Activated CD4-positive, alpha-beta T cell treated with anti-CD3 and anti-CD28 coated beads for 1 hour (primary cell): Measurements from ENCODE around the gene NOVA1.
"Not testable (repeated sequence)": the region's sequence is repeated elsewhere in the genome, so short reads cannot be mapped to it uniquely, and the experiment has no call there.

Experiments
- DNase-seq: peaks from one replicate; pipeline ENCODE4 v3.0.0-alpha.2; 2020

NOVA1 gene

GRCh38 chr14:26597589-26598080, at the start of gene NOVA1:
Gene NOVA1 (minus strand): TSS chr14:26598033. CDS start chr14:26597436, 597 bp downstream.
- no peak for DNase-seq

- not testable (repeated sequence) for DNase-seq
Observed at GRCh38 chr14:26645057-26645456, 47.2 kb upstream of the NOVA1 start.

DNA sequence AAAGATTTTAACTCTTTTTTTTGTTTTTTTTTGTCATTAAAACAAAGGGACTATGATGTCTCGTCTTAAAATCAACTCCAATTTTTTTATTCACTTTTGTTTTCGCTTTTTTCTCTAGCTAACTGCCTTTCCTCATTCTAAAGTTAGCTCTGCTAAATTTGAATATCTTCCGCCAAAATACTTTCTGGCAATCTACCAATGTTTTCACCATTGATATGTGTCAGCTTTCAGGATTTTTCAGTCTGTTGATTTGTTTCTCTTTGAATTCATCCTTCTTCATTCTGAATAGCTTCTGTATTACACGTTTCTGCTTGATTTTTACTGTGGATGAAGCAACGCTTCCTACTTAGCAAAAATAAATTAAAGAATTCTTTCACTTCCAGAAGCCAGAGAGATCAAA, 38.7 kb upstream of the NOVA1 start:
- no peak for DNase-seq

DNA sequence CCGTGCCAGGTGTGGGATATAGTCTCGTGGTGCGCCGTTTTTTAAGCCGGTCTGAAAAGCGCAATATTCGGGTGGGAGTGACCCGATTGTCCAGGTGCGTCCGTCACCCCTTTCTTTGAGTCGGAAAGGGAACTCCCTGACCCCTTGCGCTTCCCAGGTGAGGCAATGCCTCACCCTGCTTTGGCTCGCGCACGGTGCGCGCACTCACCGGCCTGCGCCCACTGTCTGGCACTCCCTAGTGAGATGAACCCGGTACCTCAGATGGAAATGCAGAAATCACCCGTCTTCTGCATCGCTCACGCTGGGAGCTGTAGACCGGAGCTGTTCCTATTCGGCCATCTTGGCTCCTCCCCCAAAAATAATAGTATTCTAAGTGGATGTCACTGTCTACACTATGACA, 37.1 kb upstream of the NOVA1 start:
- DNase-seq: not testable (repeated sequence)

DNA sequence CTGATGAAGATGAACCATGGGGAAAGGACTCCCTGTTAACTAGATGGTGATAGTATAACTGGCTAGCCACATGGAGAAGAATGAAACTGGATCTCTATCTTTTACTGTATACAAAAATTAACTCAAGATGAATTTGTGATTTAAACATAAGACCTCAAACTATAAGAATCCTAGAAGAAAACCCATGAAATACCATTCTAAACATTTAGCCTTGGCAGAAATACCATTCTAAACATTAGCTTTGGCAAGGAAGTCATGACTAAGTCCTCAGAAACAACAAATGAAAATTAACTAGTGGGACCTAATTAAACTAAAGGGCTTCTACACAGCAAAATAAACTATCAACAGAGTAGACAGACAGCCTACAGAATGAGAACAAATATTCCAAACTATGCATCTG, 28.4 kb upstream of the NOVA1 start:
- DNase-seq: no peak

DNA sequence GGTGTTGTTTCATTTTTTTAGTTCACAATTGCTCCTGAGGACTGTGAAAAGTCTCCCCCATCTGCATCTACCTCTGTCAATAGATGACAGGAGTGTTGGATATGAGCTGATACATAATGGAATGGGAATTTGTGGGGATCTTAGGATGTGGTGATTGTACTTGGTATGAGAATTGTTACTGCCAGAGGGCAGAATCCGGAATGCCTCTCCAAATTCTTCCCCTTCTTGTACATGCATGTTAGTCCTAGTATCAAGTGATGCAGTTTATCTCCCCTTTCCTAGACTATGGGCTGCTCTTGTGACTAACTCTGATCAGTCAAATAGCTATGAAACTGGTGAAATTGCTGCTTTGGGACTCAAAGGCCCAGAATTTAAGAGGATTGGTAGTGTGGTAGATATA, 24.8 kb upstream of the NOVA1 start:
- no peak for DNase-seq

- no peak for DNase-seq
Observed at GRCh38 chr14:26621807-26622560, 24.2 kb upstream of the NOVA1 start.

GRCh38 chr14:26621364-26621763, 23.5 kb upstream of the NOVA1 start:
- no peak for DNase-seq

DNA sequence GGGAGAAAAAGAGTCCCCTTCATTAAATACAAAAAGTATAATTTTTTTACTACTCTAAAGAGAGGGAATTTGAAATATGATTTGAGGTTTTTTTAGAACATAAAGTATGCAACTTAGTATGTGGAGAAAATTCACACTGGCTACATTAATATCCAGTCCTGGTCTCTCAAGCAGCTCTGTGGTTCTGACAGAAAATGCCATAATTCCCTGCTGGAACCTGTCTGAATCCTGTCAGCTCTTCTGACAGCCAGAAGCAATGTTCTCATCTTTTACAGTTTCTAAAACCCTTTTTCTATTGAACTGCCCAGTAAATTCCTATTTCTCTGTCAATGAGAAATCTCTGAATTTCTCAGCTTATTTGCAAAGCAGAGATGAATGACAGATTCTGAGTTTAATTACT, 13.4 kb upstream of the NOVA1 start:
- no peak for DNase-seq

- no peak for DNase-seq
Observed at GRCh38 chr14:26606729-26607312, 9.0 kb upstream of the NOVA1 start.

DNA sequence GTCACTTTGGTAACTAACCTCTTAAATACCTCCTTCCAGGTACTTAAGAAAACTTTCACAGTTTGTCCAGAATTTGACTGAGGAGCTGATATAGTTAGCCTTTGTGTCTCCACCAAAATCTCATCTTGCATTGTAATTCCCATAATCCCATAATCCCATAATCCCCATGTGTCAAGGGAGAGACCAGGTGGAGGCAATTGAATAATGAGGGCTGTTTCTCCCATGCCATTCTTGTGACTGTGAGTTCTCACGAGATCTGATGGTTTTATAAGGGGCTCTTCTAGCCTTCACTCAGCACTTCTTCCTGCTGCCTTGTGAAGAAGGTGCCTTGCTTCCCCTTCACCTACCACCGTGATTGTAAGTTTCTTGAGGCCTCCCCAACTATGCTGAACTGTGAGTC, 7.8 kb upstream of the NOVA1 start:
- no peak for DNase-seq

- no peak for DNase-seq
Observed at GRCh38 chr14:26602902-26603301, 5.1 kb upstream of the NOVA1 start.

DNA sequence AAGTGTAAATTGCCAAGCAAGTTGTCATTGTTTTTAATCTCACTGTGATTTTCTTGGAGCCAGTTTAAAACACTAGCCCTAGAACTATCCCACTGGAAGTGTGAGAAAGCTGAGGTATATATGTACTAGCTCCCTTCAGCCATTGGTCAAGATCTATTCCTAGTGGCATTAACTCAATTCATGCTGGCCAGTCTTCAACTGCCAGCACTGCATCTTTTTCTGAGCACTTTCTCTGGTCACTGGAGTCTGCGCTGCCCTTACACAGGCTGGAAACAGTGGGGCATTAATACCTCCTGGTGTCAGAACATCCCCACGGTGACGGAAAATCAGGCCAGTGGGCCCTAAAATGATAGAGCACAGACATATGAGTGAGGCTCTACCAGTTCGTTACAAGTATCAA, 4.0 kb upstream of the NOVA1 start:
- DNase-seq: no peak

- DNase-seq: no peak
Observed at GRCh38 chr14:26599291-26599690, 1.5 kb upstream of the NOVA1 start.

GRCh38 chr14:26598672-26599131, 869 bp upstream of the NOVA1 start:
- no peak for DNase-seq

DNA sequence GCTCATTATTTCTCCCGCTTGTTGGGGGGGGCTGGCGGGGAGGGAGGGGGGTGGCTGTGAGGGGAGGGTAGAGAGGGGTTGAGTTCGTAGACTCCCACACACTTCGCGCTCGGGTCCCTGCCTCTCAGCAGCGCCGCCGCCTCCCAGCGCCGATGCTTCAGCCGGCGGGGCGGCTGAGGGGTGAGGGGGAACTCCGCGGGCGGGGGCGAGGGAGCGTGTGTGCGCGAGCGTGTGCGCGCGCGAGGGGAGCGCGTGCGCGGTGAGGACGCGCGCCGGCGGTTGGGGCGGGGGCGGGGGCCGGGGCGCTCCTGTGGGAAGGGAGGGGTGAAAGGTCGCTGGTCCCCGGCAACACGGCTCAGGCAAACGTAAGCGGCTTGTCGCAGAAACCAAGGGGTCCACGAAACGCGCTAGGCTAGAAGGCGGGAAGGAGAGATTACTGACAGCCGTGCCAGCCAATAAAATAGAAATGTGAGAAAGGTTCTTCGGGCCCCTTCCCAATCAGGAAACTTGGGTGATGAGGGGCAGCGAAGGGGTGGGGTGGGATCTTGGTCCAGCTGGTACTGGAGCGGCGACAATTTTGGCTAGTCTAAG, 343 bp upstream of the NOVA1 start:
- no peak for DNase-seq

DNA sequence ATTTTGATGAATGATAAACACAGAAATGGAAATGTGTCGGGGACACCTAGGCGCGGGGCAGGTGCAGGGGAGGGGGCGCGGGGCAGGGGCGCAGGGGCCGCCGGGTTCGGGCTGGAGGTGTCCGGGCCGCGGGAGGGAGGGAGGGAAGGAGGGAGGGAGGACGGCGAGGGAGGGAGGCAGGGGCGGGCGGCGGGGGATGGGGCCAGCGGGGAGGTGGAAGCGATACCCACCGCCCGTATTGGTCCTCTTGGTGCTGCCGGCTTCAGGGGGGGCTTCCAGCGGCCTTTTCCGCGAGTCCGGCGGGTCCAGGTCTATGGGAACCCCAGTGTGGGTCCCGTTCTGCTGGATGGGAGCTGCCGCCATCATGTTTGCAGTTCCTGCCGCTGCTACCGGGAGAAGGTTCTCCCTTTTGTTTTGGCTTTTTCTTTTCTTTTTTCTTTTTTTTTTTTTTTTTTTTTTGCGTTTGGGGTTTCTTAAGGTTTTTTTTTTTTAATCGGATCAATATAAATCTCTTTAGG, 703 bp downstream of the NOVA1 start:
- DNase-seq: no peak

DNA sequence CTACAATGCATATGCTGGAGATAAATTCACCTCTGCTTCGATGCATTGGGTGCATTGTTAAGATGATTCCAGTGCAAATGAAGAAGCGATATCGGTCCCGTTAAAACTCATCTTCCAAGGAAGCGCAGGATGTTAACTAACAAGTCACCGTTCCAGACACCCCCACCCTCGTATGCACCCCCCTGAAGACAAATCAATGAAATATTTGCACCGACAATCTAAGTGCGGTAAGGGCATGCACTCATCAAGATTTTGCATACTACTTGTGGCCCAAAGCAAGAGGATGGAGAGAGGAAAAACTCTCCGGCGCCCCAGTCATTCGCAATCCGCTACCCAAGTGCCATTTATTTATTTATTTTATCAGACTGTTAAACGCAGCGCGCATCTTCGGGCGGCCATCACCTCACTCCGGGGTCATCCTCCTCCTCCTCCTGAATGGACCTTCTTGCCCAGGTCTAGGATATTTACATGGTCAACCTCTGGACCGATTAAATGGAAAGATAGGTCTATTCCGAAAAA, 1.2 kb downstream of the NOVA1 start:
- DNase-seq: no peak

DNA sequence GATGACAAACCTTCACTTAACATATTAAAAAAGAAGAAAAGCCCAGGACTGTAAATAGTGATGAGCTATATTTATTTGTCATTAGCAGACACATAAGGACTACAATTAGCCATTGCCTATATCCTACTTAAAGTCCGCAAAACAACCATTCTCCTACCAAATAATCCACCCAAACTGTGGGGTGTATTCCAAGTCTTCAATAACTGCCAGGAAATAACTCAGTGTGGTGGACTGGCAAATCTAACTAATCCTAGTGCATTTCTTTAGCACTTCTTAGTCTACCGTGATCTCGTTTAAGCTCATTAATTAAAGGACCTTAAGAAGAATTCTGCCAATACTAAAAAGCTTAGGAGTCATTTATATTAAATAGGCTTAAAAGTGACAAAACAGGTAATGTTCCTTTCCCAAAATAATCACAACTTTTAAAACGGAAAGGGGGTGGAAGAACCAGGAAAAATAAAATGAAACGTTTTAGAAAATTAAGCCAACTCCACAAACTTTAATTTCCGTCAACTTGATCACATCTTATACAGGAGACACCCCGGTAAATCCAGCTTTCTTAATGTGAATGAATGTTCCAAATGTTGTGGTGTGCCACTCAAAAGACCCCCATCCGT, 1.8 kb downstream of the NOVA1 start:
- DNase-seq: no peak

DNA sequence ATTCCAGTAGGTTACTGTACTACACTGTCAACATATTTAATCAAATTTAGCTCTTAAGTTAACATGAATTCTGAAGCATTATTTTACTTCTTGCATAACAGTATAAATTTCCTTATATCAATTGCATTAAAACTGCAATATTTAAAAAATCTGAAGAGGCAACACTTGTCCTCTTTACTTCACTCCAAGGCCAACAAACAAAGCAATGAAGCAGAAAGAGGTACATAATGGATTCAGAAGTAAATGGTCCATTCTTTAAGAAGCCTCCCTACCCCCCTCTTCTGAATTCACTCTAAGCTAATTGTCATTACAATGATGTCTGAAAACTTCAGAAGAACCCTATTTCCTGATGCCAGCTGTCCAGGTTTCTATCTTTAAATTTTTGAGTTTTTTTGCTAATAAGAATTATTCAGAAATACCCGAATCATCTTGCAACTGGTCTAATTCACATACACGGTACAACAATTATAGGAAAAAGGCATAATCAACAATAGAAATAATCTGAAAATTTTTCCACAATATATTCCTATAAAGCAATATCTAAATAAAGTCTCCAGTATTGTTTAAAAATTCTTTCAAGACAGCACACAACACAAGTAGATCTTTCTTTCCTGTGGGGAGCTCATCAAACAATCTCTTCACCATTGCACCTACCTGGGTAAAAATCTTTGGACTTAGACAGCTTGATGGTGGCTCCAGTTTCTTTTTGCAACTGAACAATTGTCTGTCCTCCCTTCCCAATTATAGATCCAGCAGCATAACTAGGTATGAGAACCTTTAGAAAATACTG, 2.9 kb downstream of the NOVA1 start:
- DNase-seq: no peak

GRCh38 chr14:26594148-26594547, 3.7 kb downstream of the NOVA1 start:
- DNase-seq: no peak

DNA sequence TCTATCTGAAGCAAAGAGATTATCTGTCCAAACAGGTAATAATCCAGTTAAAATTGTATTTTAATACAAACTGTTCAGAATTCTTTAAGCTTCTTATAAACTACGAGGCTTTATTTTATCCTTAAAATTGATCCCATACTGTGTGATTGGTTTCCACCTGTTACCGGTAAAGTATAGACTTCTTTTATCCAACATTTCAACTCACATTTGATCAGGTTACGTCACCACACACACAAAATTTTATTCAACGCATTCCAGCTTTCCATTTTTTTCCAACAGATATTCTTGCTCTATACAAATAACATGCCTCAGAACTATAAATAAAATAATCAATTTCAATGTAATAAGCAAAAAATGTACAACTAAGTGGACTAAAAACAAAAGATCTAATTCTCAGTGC, 4.5 kb downstream of the NOVA1 start:
- no peak for DNase-seq
